ENCODE measurements around the gene NFKBIE.

Gene NFKBIE

DNA sequence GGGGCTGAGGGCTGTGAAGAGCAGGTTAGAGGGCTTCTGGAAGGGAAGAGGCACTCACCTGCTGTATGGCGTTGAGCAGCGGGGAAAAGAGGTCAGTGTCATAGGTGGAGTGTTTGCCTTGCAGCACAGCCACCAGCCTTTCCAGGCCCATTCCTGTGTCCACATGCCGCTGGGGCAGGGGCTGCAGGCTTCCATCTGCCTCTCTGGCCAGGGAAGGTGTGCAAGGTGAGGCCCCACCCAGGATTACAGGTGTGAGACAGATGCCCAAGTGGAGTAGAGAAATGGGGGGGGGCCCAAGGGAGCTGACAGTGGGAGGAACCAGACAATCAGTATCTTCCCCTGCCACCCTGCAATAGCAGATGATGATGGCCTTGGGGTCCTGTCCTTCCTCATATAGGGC is 44.9 kb upstream of the NFKBIE start:
- TF ChIP-seq, protein P1, sequence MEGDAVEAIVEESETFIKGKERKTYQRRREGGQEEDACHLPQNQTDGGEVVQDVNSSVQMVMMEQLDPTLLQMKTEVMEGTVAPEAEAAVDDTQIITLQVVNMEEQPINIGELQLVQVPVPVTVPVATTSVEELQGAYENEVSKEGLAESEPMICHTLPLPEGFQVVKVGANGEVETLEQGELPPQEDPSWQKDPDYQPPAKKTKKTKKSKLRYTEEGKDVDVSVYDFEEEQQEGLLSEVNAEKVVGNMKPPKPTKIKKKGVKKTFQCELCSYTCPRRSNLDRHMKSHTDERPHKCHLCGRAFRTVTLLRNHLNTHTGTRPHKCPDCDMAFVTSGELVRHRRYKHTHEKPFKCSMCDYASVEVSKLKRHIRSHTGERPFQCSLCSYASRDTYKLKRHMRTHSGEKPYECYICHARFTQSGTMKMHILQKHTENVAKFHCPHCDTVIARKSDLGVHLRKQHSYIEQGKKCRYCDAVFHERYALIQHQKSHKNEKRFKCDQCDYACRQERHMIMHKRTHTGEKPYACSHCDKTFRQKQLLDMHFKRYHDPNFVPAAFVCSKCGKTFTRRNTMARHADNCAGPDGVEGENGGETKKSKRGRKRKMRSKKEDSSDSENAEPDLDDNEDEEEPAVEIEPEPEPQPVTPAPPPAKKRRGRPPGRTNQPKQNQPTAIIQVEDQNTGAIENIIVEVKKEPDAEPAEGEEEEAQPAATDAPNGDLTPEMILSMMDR (IDR thresholded peaks at IDR 0.05; ENCODE audit: low read depth, low read length): no peak
- Histone ChIP-seq H3K27me3 (ENCODE audit: insufficient read depth, low read depth, severe bottlenecking) (no peaks in the 10 kb centered on the region), H3K9me3 (ENCODE audit: severe bottlenecking) (no peaks in the 10 kb centered on the region), H3K27ac (peak overlapping the region; percentile 88), H3K4me3 (ENCODE audit: low read depth, low read length) (no peak overlapping the region), H3K36me3 (peaks cover 75% of the 10 kb centered on the region)
- DNase-seq: no peak

DNA sequence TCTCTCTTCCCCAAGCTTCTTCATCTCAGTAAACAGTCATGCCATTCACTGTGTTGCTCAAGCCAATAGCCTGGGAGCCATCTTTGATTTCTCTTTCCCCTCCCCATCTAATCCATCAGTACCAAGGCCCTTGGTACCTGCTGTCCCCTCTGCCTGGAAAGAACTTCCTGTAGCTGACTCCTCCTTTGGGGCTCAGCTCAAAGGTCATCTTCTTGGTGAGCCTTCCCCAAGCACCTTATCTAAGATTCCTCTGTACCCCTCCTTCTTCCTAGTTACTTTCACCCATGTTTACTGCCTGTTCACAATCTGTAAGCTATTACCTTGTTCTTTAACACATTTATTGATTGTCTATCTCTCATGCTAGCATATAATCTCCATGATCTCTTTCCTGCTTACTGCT is 44.3 kb upstream of the NFKBIE start:
- TF ChIP-seq, protein P1 (IDR thresholded peaks at IDR 0.05; ENCODE audit: low read depth, low read length): no peak
- Histone ChIP-seq H3K36me3 (peaks cover 81% of the 10 kb centered on the region), H3K9me3 (ENCODE audit: severe bottlenecking) (no peaks in the 10 kb centered on the region), H3K27me3 (ENCODE audit: insufficient read depth, low read depth, severe bottlenecking) (no peaks in the 10 kb centered on the region), H3K4me3 (ENCODE audit: low read depth, low read length) (no peak overlapping the region), H3K27ac (peak overlapping the region; percentile 88)
- DNase-seq: no peak

DNA sequence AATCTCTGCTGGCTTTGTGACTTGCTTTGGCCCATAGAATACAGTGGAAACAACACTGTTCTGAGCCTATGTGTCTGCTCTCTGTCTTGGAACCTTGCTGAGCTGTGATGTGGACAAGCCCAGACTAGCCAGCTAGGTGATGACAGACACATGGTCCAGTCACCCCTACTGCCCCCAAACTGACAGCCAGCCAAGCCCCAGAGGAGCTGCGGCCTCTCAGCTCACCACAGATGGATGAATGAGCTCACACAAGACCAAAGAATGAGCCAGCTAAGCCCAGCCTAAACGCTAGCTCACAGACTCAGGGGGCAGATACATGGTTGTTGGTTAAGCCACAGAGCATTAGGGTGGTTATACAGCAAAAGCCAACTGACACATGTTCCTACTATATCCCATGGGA is 43.7 kb upstream of the NFKBIE start:
- Histone ChIP-seq H3K27ac (peak overlapping the region; percentile 88), H3K4me3 (ENCODE audit: low read depth, low read length) (no peak overlapping the region), H3K9me3 (ENCODE audit: severe bottlenecking) (no peaks in the 10 kb centered on the region), H3K36me3 (peaks cover 87% of the 10 kb centered on the region), H3K27me3 (ENCODE audit: insufficient read depth, low read depth, severe bottlenecking) (no peaks in the 10 kb centered on the region)
- peak; percentile 95 for DNase-seq
- TF ChIP-seq, protein P1 (IDR thresholded peaks at IDR 0.05; ENCODE audit: low read depth, low read length): no peak

DNA sequence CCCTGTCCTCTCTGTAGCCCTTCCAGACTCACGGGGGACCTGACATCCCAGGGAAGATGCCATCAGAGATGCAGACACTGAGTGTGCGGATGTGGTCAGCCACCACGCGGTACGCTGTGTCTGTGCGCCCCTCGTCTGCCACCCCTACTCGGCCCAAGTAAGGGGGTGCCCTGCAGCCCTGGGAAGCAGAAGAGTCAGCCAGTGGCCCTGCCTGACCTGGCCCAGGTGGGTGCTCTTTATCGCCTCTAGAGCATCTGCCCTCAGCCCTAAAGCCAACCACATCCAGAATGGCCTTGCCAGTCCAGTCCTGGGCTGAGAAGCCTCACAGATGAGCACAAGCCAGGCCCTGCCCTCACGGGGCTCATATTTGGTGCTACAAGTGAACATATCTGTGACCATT is 41.9 kb upstream of the NFKBIE start:
- Histone ChIP-seq H3K9me3 (ENCODE audit: severe bottlenecking) (no peaks in the 10 kb centered on the region), H3K36me3 (peaks cover 100% of the 10 kb centered on the region)
- TF ChIP-seq, protein P1 (IDR thresholded peaks at IDR 0.05; ENCODE audit: low read depth, low read length): no peak

DNA sequence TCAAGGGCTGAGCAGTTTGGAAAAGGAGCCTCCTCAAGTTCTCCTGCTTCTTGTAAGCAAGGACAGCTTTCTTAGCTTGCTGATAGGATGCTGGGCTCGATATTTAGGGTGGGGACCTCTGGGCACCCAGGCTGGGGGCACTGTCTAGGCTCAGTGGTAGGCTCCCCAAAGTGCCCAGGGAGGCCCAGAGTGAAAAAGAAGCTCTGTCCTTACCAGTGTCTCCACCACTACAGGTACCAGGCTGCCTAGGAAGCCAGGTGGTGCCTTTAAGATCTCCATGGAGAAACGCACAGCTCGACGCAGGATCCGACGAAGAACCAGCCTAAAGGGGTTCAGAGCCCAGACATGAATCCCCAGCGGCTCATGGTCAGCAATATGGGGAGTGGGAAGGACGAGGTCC is 41.4 kb upstream of the NFKBIE start:
- Histone ChIP-seq H3K4me3 (ENCODE audit: low read depth, low read length) (no peak overlapping the region), H3K27me3 (ENCODE audit: insufficient read depth, low read depth, severe bottlenecking) (no peaks in the 10 kb centered on the region), H3K9me3 (ENCODE audit: severe bottlenecking) (no peaks in the 10 kb centered on the region), H3K27ac (peak overlapping the region; percentile 88), H3K36me3 (peaks cover 100% of the 10 kb centered on the region)
- TF ChIP-seq, protein P1 (IDR thresholded peaks at IDR 0.05; ENCODE audit: low read depth, low read length): no peak
- no peak for DNase-seq

More for the DNA sequence above, 41.9 kb upstream of the NFKBIE start:
- DNase-seq: no peak
- H3K27me3 ChIP-seq (ENCODE audit: insufficient read depth, low read depth, severe bottlenecking): no peaks in the 10 kb centered on the region
- peak overlapping the region; percentile 88 for H3K27ac ChIP-seq
- no peak overlapping the region for H3K4me3 ChIP-seq (ENCODE audit: low read depth, low read length)

DNA sequence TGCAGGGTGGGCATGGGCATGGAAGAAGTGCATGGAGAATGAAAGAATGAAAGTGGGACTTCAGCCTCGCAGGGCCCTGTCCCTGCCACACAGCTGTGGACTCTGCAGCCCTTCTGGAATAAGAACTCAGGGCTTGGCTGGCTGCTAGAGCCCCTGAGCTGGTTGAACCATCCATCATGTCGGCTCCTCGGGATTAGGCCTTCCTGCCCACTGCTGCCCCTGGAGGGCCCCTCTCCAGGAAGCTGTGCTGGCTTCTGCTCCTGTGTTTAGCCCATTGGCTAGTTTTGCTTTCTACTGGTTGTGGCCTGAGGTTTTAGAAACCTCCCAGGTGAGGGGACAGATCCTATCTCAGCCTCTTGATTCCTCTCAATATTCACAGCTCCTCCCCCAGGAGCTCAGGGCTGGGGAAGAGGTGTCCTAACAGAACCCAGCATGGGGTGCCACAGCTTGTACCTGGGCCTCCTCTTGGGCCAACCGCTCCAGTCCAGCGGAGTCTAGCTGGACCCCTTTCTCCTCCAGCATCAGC is 39.9 kb upstream of the NFKBIE start:
- H3K27ac ChIP-seq: peak overlapping the region; percentile 88
- no peak overlapping the region for H3K4me3 ChIP-seq (ENCODE audit: low read depth, low read length)
- no peaks in the 10 kb centered on the region for H3K27me3 ChIP-seq (ENCODE audit: insufficient read depth, low read depth, severe bottlenecking)
- no peaks in the 10 kb centered on the region for H3K9me3 ChIP-seq (ENCODE audit: severe bottlenecking)
- H3K36me3 ChIP-seq: peaks cover 99% of the 10 kb centered on the region
- TF ChIP-seq, protein P1 (IDR thresholded peaks at IDR 0.05; ENCODE audit: low read depth, low read length): peak; percentile 56
- peak; percentile 88 for DNase-seq

Measured in WERI-Rb-1 (cell line).